ELF-1 (cell line): ENCODE results near the gene MAP10.
"Not testable (repeated sequence)": the region's sequence is repeated elsewhere in the genome, so short reads cannot be mapped to it uniquely, and the experiment has no call there.

ENCODE experiments used
- DNase-seq: peaks from one replicate; pipeline ENCODE4 v3.0.0-alpha.2; 2016; ENCODE audit warnings: low read depth, low spot score

The MAP10 gene, protein sequence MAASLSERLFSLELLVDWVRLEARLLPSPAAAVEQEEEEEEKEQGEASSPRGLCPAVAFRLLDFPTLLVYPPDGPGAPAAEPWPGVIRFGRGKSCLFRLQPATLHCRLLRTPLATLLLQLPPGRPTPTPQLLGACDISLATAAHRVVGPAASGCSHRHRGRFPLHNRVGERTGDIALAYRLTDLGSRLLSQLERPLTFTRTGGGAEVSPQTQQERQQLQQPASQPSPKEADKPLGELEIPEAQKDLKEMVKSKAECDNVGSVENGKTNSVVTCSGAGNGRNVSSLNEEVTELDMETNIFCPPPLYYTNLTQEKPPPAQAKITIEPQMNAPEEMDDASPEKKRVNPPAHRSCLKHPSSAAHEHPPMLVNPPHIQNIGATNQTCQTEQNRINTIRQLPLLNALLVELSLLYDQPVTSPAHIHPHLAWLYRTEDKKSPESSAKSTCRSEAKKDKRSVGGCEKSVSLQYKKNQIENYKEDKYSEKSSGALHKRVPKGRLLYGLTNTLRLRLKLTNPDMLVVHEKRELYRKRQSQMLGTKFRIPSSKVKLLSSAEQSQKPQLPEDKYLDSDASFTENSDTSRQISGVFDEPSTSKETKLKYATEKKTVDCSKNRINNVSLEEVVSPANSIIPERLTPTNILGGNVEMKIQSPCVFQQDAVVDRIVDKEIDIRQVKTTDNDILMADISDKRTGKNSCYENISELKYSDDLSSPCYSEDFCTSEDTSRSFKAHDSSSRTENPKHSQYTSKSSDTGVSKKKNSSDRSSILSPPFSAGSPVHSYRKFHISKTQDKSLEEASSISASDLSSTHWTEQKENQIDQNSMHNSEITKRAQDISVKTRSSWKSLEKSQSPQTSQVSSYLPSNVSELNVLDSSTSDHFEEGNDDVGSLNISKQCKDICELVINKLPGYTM

DNA sequence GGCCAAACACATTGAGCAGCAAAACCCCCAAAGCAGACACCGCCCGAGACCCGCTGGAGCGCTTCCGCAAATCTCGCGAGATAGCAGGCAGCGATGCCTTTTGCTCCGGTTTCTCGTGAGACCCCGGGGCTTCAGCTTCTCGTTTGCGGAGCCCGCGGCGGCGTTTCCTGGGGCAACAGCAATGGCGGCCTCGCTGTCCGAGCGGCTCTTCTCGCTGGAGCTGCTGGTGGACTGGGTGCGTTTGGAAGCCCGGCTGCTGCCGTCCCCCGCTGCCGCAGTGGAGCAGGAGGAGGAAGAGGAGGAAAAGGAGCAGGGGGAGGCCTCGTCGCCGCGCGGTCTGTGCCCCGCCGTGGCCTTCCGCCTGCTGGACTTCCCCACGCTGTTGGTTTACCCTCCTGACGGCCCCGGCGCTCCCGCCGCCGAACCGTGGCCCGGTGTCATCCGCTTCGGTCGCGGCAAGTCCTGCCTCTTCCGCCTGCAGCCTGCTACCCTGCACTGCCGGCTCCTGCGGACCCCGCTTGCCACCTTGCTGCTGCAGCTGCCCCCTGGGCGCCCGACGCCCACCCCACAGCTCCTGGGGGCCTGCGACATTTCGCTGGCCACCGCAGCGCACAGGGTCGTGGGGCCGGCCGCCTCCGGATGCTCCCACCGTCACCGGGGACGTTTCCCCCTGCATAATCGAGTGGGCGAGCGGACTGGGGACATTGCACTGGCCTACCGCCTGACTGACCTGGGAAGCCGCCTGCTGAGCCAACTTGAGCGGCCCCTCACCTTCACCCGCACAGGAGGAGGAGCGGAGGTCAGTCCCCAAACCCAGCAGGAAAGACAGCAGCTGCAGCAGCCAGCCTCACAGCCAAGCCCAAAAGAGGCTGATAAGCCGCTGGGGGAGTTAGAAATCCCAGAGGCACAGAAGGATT is at the start of gene MAP10:
Gene MAP10 (plus strand): TSS at position 148 of the 917 bp plus-strand sequence. CDS start 34 bp downstream, at position 182.
- peak; percentile 88 for DNase-seq

GRCh38 chr1:232764458-232765251 is 40.6 kb upstream of the MAP10 start:
- DNase-seq = no peak

- no peak for DNase-seq
Measured at GRCh38 chr1:232765542-232765941, 39.7 kb upstream of the MAP10 start.

GRCh38 chr1:232766241-232766890 is 38.9 kb upstream of the MAP10 start:
- DNase-seq = no peak

- DNase-seq = no peak
Measured at GRCh38 chr1:232766904-232767303, 38.3 kb upstream of the MAP10 start.

GRCh38 chr1:232767305-232768074 is 37.7 kb upstream of the MAP10 start:
- no peak for DNase-seq

DNA sequence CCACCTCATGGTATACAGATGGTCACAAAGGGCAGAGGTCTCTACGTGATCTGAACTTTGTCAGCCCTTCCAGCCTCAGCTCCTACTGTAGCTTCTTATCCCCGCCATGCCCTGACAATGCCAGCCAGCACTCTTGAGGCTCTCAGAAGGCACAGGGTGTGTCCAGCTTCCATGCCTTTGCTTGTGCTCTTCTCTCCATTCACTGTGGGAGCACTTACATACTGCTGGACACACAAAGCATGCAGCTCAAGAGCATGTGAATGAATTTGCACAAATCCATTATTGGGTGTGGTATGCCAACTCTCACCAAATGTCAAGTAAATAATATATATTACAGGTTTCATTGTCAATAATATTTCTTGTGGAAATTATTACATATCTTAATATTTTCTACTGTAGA is 36.4 kb upstream of the MAP10 start:
- DNase-seq = no peak

DNA sequence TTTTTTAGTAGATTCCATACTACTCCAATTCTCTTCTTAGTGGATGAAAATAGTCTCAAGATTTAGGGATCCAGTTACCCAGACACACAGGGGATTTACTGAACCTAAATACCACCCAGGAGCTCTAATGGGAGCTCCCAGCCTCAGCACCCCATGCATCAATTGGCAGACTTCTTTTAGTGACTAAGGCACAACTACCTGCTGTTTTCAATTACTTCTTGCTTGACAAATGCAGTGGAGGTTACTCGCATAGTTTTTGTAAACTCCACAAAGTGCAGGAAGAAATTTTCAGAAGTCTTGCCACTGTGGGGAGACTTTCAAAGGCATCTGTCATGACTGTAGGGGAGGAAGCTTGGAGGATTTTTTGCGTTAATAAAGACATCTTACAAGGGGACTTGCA is 35.5 kb upstream of the MAP10 start:
- DNase-seq = no peak

DNA sequence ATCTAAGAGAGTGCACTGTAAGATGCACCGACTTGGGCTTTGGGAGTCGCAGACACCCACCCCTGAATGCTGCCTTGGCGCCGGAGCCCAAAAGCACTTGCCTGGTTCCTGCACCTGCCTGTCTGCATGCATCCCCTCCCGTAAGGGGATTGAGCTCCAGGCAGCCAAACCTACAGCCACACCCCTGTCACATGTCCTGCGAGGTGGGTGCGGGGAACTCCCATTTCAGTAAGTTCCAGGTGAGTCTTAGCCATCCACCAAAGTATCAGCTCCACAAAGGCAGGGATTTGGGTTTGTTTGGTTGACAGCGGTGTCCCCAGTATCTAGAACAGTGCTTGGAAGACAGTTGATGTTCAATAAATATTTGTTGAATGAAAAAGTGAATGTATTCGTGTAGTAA is 31.5 kb upstream of the MAP10 start:
- DNase-seq = no peak

- no peak for DNase-seq
Measured at GRCh38 chr1:232776526-232777106, 28.6 kb upstream of the MAP10 start.

GRCh38 chr1:232780354-232780753 is 24.9 kb upstream of the MAP10 start:
- no peak for DNase-seq

GRCh38 chr1:232784794-232785193 is 20.4 kb upstream of the MAP10 start:
- no peak for DNase-seq

DNA sequence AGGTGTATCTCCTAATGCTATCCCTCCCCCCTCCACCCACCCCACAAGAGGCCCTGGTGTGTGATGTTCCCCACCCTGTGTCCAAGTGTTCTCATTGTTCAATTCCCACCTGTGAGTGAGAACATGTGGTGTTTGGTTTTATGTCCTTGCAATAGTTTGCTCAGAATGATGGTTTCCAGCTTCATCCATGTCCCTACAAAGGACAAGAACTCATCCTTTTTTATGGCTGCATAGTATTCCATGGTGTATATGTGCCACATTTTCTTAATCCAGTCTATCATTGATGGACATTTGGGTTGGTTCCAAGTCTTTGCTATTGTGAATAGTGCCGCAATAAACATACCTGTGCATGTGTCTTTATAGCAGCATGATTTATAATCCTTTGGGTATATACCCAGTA is 19.6 kb upstream of the MAP10 start:
- not testable (repeated sequence) for DNase-seq

GRCh38 chr1:232786845-232787455 is 18.3 kb upstream of the MAP10 start:
- no peak for DNase-seq

- DNase-seq = no peak
Measured at GRCh38 chr1:232788235-232788872, 16.9 kb upstream of the MAP10 start.

GRCh38 chr1:232789651-232790050 is 15.6 kb upstream of the MAP10 start:
- no peak for DNase-seq

DNA sequence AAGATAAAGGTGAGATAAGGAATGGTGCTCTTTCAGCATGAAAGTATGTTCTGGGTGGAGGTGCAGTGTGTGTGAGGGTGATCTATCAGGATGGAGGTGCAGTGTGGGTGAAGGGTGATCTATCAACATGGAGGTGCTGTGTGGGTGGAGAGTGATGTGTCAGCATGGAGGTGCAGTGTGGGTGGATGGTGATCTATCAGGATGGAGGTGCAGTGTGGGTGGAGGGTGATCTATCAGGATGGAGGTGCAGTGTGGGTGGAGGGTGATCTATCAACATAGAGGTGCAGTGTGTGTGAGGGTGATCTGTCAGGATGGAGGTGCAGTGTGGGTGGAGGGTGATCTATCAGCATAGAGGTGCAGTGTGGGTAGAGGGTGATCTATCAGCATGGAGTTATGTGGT is 12.3 kb upstream of the MAP10 start:
- DNase-seq = no peak

- DNase-seq = no peak
Measured at GRCh38 chr1:232793944-232794343, 11.3 kb upstream of the MAP10 start.
